GM19099 (cell line): ENCODE measurements around the gene PNPLA7.

Source experiments
- POLR2A ChIP-seq: IDR thresholded peaks from 3 replicates; pipeline ENCODE4 v1.6.1; 2011; ENCODE audit warnings: low read depth; ENCODE audit not compliant: insufficient read length; ENCODE audit errors: extremely low read depth

The PNPLA7 gene

GRCh38 chr9:137524981-137525317 lies 25.3 kb downstream of the PNPLA7 start:
- no peak for TF ChIP-seq POLR2A

DNA sequence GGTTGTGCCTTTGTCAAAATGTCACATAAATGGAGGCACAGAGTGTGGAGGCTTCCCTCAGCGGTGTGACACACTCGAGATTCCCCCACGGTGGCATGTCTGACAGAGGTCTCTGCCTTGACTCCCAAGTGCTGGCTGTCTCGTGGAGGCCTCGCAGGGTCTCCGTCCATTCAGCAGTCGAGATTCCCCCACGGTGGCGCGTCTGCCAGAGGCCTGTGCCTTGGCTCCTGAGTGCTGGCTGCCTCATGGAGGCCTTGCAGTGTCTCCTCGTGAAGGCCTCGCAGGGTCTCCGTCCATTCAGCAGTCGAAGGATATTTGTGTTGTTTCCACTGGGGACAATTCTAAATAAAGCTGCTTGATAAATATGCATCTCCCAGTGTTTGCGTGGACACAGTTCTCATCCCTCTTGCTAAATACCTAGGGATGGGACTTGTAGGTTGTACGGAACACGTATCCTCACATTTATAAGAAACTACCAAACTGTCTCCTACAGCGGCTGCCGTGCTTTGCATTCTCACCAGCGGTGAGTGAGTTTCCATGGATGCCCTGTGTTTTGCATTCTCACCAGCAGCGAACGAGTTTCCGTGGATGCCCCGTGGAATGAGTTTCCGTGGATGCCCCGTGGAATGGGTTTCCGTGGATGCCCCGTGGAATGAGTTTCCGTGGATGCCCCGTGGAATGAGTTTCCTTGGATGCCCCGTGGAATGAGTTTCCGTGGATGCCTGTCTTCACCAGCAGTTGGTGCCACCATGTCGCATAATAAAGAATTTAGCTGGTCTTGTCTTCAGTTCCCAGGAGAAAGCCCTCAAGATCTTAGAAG lies 25.8 kb downstream of the PNPLA7 start:
- no peak for TF ChIP-seq POLR2A

DNA sequence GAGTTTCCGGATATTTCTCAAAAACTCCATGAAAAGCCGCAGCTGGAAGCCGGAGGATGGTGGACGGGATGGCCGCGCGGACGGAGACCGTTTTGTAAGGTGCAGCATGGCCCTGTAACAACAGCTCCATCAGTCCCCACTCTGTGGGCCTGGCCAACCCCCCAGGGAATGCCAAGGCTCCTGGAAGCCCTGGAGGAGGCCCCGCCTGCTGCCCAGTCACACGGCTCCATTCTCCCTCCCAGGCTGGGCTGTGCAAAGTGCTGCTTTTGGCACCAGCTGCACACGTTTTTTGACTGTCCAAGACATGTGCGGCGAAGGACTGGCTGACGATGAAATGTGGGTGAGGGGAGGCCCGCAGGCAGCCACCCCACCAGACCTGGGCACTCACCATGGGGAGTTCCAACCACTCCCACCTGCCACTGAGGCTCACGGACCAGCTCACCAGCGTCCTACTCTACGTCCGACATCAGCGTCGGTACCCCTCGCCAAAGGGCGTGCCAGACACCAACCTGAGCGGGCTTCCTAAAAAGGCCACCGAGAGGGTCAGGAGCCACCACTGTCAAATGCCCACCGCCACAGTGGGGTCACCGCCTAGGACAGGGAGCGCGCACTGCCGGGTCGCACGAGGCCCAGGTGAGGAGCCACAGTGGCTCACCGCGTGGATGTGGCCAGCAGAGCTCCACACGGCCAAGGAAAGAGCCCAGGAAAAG lies 27.3 kb downstream of the PNPLA7 start:
- no peak for TF ChIP-seq POLR2A

DNA sequence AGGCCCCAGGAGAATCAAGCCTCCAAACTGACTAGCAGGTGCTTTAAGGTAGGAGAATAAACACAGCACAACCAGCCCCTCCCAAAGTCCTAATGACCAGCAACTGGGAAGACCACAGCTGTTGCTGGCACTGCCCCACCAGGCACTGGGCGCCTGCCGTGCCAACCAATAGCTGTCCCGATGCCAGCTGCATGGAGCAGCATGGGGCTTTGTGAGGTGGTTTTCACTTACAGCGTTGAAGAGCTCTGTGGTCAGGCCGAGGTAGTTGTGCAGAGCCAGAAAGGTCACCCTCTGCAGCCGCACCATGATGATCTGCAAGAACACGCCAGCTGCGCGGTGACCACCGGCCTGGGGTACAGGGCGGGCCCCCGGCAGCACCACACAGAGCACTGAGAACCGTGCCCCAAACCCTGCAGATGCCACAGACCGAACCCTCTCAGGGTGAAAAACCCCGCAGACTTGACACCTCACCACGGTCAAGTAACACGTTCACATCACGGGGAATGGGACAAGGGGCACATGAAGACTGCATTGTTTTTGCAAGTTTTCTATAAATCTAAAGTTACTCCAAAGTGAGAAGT lies 28.7 kb downstream of the PNPLA7 start:
- TF ChIP-seq POLR2A, result no peak

- TF ChIP-seq POLR2A, result no peak
Observed at GRCh38 chr9:137520614-137521404, 29.4 kb downstream of the PNPLA7 start.

- TF ChIP-seq POLR2A, result no peak
Observed at GRCh38 chr9:137519553-137519952, 30.6 kb downstream of the PNPLA7 start.

DNA sequence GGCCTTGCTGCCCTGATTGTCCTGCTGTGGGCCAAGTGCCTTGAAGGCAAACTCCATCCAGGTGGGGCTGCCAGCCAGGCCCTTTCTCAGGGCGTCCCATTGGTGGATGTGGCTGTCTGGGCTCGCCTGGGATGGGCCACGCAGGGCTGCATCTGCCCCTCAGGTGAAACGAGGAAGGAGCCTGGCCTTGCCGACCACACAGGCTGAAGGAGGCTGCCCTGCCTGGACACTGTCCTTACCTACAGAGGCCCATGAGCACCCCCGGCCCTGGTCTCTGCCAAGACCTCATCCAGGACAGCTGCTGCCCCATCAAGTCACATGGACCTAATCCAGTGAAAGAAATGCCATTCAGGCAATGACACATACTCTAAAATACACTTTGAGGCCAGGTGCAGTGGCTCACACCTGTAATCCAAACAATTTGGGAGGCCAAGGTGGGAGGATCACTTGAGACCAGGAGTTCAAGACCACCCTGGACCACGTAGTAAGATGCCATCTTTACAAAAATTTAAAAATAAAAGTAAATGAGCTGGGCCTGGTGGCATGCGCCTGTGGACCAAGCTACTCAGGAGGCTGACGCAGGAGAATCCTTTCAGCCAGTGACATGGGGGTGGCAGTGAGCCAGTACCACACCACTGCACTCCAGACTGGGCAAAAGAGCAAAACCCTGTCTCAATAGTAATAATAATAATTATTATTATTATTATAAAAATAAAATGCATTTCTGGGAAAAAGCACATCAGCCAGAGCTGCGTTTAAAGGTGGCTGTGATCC lies 33.9 kb downstream of the PNPLA7 start:
- no peak for TF ChIP-seq POLR2A

DNA sequence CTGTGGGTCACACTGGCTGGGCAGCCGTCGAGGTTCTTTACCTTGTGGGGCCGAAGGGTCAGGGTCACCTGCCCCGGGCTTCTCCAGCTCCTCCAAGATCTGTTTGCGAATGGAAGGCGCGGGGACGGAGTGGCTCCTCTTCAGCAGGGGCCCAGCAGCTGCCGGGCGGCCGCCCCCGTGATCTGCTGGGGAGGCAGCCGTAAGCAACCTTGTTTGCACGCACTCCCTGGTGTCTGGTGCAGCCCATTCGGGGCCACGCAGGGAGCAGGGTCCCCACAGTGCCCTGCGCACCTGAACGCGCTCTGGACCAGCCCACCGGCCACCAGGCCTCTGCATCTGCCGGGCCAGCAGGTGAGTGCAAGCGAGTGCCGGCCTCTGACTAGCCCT lies 34.9 kb downstream of the PNPLA7 start:
- no peak for TF ChIP-seq POLR2A

DNA sequence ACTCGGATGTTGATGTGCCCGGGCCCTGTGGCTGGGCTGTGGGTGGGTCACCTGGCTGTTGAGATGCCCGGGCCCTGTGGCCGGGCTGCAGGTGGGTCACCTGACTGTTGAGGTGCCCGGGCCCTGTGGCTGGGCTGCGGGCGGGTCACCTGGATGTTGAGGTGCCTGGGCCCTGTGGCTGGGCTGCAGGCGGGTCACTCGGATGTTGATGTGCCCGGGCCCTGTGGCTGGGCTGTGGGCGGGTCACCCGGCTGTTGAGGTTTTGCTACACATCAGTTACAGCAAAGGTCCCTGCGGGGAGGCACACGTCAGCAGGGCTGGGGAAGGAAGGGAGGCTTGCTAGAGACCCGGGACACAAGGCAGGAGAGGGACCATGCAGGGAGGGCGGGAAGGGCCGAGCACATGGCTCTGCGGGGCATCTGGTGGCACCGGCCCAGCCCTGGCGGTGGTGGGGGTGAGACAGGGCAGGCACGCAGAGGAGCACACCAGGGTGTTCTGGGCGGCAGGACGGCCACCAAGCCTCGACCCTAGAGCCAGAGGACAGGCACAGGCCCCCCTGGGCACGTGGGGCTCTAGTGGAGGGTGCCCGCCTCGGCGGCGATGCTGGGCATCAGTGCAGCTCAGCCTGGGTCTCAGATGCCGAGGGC lies 35.4 kb downstream of the PNPLA7 start:
- TF ChIP-seq POLR2A, result no peak

DNA sequence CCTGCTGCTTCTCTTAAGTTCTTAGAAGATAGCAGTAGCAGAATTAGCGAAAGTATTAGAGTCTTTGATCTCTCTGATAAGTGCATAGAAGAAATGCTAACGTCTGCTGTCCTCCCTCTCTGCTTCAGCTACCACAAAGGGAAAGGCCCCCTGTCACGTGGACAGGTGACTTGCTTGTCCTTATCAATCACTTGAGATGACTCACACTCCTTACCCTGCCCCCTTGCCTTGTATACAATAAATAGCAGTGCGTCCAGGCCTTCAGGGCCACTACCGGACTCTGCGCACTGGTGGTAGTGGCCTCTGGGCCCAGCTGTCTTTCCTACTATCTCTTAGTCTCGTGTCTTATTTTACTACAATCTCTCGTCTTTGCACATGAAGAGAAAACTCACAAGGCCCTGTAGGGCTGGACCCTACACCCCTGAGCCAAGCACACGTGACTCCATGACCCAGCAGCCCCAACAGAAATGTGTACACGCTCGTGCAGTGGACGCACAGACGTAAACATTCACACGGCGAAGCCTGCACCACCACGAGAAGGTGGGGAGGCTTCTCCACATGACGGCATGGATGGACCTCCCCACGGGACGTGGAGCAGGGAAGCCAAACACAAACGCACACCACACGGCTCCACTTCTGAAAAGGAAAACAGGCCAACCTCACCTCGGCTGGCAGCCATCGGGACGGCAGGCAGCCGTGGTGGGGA lies 38.3 kb downstream of the PNPLA7 start:
- no peak for TF ChIP-seq POLR2A

DNA sequence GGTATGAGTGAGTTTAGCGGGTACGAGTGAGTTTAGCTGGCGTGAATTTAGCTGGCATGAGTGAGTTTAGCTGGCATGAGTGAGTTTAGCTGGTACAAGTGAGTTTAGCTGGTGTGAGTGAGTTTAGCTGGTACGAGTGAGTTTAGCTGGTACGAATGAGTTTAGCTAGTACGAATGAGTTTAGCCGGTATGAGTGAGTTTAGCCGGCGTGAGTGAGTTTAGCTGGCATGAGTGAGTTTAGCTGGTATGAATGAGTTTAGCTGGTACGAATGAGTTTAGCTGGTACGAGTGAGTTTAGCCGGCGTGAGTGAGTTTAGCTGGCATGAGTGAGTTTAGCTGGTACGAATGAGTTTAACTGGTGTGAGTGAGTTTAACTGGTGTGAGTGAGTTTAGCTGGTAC lies 41.0 kb downstream of the PNPLA7 start:
- no peak for TF ChIP-seq POLR2A

DNA sequence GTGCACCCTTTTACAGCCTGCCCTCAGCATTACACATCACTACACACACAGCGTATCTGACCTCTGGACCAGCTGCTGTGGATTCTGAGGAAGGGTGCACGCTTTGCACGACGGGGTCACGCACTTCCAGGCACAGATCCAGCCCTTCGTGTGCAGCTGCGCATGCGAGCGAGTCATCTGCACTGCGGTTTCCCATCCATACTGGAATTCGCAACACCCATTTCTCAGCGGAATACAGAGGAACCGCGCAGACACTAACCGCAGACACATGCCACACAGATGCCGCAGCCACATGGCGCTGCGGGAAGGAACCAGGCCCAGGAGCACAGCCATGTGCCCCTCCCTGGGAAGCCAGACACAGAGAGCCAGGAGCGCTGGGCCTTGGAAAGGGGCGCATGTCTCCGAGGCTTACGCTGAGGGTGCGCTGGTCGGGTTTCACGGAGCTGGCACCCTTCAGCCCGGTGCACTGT lies 43.5 kb downstream of the PNPLA7 start:
- no peak for TF ChIP-seq POLR2A

DNA sequence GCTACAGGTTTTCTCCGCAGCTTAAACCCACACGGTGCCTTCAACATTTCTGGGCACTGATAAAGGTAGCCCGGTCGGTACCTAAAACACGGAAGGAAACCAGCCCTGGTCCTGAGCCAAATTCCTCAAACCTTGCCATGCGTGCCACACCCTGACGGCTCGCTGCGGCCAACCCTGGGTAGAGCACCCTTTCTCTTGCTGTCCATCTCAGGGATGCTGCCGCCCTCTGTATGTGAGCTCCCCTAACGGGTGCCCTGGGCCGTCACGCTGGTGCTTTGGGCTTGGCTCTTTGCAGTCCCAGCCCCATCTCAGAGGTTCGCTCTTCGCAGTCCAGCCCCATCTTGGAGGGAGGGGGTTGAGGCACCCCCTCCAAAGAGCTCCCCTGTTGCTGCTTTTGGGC lies 43.9 kb downstream of the PNPLA7 start:
- TF ChIP-seq POLR2A, result no peak

GRCh38 chr9:137505421-137506140 lies 44.6 kb downstream of the PNPLA7 start:
- no peak for TF ChIP-seq POLR2A

DNA sequence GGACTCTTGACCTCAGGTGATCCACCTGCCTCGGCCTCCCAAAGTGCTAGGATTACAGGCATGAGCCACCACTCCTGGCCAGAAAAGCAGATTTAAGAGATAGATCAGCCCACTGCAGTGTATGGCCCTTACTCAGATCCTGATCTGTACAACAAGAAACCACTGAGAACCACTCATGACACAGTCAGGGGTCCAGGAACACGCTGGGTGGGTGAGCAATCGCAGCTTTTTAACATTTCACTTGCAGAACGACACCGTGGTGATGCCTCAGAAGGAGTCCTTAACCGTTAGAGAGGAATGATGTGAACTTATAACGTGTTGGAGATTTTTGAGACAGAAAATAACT lies 45.8 kb downstream of the PNPLA7 start:
- TF ChIP-seq POLR2A, result no peak
